ENCODE data around the gene CHRM4. TPM values are rescaled to one million over a fixed set of nuclear protein-coding genes. Genes with fewer than 3 reads are reported as not detected.

CHRM4 gene
- total and polyA plus RNA-seq, 2 of the 13 experiments (the other 11 are each of a cell fraction or from before 2014, with no cell fraction given), result 0.13 to 0.21 TPM

DNA sequence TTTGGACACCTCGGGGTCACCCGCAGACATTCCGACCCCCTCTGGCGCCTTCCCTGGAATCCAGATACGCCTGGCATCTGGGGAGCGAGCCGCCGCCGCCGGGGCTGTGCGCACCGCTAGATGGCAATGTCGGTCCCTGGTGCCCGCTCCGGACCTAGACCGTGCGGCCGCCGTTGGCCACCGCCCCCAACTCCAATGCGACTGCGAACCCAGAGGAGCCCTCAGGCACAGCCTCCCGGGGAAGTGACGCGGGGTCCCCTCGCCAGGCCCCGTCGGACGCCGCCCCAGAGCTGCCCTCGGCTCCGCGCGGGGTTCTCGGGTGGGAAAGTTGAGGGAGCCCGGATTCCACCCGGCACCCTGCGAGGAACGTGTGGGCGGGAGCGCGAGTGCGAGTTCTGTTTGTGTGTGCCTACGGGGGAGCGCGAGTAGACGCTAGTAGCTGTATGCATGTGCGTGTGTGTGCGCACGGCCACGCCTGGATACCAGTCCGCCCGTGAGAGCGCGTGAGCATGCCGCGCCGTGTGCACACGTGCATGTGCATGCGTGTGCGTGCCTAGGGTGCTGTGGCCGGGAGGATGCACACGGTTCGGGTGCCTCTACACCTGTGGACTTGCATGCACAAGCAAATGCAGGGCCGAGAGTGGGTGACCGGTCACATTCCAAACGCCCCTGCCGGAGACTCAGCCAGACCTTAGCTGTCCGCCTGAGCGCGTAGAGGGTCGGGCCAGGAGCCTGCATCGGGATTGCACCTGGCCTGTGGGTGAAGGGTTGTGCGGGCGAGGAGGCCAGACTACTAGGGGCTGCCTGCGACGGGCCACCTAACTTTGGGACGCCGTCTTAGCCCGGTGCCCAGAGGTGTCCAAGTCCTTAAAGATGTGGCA lies 1.9 kb downstream of the CHRM4 start (continued):
- TF ChIP-seq NCOA1 (CRISPR knock-in tag; IDR thresholded peaks at IDR 0.05) (no peak), DMAP1 (CRISPR knock-in tag; IDR thresholded peaks at IDR 0.05) (no peak), ZSCAN25 (CRISPR knock-in tag; IDR thresholded peaks at IDR 0.05) (no peak), ZBTB8A (CRISPR knock-in tag; IDR thresholded peaks at IDR 0.05; ENCODE audit: borderline replicate concordance, low read depth) (no peak), IRX3 (CRISPR knock-in tag; IDR thresholded peaks at IDR 0.05; ENCODE audit: borderline replicate concordance, low read depth) (no peak), HIVEP1 (CRISPR knock-in tag; IDR thresholded peaks at IDR 0.05) (peak; percentile 22; the same call in 1 of the 2 replicates), ZBTB7A (CRISPR knock-in tag; IDR thresholded peaks at IDR 0.05) (peak; percentile 65), SALL2 (CRISPR knock-in tag; IDR thresholded peaks at IDR 0.05) (peak; percentile 85; the same call in 1 of the 2 replicates), ZNF207 (IDR thresholded peaks at IDR 0.05; ENCODE audit: borderline replicate concordance) (no peak), MBNL3 (CRISPR knock-in tag; conservative IDR thresholded peaks at IDR 0.05) (no peak), XRCC5 (optimal IDR thresholded peaks at IDR 0.05; ENCODE audit: low read length) (peak; percentile 91), ZNF205 (CRISPR knock-in tag; IDR thresholded peaks at IDR 0.05) (no peak), NFKB2 (CRISPR knock-in tag; IDR thresholded peaks at IDR 0.05; ENCODE audit: borderline replicate concordance) (0 out of 2 replicates have a peak, but pooled peaks have one; percentile 19), MEIS1 (CRISPR knock-in tag; IDR thresholded peaks at IDR 0.05; ENCODE audit: borderline replicate concordance) (no peak), THYN1 (CRISPR knock-in tag; IDR thresholded peaks at IDR 0.05; ENCODE audit: borderline replicate concordance, low read depth) (no peak)
- TF ChIP-seq, protein P1, sequence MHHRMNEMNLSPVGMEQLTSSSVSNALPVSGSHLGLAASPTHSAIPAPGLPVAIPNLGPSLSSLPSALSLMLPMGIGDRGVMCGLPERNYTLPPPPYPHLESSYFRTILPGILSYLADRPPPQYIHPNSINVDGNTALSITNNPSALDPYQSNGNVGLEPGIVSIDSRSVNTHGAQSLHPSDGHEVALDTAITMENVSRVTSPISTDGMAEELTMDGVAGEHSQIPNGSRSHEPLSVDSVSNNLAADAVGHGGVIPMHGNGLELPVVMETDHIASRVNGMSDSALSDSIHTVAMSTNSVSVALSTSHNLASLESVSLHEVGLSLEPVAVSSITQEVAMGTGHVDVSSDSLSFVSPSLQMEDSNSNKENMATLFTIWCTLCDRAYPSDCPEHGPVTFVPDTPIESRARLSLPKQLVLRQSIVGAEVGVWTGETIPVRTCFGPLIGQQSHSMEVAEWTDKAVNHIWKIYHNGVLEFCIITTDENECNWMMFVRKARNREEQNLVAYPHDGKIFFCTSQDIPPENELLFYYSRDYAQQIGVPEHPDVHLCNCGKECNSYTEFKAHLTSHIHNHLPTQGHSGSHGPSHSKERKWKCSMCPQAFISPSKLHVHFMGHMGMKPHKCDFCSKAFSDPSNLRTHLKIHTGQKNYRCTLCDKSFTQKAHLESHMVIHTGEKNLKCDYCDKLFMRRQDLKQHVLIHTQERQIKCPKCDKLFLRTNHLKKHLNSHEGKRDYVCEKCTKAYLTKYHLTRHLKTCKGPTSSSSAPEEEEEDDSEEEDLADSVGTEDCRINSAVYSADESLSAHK (CRISPR knock-in tag; IDR thresholded peaks at IDR 0.05; ENCODE audit: borderline replicate concordance), result no peak
- TF ChIP-seq, protein P2, sequence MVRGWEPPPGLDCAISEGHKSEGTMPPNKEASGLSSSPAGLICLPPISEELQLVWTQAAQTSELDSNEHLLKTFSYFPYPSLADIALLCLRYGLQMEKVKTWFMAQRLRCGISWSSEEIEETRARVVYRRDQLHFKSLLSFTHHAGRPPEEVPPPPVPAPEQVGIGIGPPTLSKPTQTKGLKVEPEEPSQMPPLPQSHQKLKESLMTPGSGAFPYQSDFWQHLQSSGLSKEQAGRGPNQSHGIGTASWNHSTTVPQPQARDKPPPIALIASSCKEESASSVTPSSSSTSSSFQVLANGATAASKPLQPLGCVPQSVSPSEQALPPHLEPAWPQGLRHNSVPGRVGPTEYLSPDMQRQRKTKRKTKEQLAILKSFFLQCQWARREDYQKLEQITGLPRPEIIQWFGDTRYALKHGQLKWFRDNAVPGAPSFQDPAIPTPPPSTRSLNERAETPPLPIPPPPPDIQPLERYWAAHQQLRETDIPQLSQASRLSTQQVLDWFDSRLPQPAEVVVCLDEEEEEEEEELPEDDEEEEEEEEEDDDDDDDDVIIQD (CRISPR knock-in tag; IDR thresholded peaks at IDR 0.05; ENCODE audit: low read depth), result no peak
- TF ChIP-seq, protein P3, sequence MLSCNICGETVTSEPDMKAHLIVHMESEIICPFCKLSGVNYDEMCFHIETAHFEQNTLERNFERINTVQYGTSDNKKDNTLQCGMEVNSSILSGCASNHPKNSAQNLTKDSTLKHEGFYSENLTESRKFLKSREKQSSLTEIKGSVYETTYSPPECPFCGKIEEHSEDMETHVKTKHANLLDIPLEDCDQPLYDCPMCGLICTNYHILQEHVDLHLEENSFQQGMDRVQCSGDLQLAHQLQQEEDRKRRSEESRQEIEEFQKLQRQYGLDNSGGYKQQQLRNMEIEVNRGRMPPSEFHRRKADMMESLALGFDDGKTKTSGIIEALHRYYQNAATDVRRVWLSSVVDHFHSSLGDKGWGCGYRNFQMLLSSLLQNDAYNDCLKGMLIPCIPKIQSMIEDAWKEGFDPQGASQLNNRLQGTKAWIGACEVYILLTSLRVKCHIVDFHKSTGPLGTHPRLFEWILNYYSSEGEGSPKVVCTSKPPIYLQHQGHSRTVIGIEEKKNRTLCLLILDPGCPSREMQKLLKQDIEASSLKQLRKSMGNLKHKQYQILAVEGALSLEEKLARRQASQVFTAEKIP (CRISPR knock-in tag; IDR thresholded peaks at IDR 0.05; ENCODE audit: borderline replicate concordance), result no peak
- TF ChIP-seq, protein P4, sequence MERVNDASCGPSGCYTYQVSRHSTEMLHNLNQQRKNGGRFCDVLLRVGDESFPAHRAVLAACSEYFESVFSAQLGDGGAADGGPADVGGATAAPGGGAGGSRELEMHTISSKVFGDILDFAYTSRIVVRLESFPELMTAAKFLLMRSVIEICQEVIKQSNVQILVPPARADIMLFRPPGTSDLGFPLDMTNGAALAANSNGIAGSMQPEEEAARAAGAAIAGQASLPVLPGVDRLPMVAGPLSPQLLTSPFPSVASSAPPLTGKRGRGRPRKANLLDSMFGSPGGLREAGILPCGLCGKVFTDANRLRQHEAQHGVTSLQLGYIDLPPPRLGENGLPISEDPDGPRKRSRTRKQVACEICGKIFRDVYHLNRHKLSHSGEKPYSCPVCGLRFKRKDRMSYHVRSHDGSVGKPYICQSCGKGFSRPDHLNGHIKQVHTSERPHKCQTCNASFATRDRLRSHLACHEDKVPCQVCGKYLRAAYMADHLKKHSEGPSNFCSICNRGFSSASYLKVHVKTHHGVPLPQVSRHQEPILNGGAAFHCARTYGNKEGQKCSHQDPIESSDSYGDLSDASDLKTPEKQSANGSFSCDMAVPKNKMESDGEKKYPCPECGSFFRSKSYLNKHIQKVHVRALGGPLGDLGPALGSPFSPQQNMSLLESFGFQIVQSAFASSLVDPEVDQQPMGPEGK (CRISPR knock-in tag; IDR thresholded peaks at IDR 0.05), result peak; percentile 27; the same call in 1 of the 2 replicates
